ENCODE results near the gene PPP1R7.

The PPP1R7 gene

DNA sequence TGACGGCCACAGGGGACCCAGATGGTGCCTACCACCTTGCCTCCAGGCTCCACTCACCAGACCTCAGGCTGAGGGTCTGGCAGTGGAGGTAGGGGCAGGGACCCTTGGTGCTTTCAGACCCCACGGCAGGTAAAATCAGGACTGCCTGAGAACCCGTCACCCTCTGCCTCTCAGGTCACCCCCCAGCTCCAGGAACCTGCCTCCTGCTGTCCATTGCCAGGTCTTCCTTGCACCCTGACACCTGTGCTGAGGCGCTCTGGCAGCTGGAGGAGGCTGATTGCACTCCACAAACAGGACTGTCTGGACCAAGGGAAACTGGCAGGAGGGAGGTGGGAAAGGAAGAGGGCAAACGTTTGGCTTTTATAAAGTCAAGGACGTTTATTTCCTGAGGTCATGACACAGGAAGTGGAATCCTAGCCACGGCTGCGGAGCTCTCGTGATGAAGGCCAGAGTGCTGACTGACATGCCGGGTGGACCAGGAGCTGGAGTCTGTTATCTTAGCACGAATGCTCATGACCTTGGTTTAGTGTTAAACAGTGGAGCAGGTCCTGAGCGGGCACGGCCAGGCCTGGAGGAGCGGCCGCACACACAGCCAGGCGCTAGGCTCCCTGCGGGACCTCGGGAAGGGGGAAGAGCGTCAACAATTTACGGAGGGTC is 78.7 kb downstream of the PPP1R7 start:
- TF ChIP-seq, protein P1, sequence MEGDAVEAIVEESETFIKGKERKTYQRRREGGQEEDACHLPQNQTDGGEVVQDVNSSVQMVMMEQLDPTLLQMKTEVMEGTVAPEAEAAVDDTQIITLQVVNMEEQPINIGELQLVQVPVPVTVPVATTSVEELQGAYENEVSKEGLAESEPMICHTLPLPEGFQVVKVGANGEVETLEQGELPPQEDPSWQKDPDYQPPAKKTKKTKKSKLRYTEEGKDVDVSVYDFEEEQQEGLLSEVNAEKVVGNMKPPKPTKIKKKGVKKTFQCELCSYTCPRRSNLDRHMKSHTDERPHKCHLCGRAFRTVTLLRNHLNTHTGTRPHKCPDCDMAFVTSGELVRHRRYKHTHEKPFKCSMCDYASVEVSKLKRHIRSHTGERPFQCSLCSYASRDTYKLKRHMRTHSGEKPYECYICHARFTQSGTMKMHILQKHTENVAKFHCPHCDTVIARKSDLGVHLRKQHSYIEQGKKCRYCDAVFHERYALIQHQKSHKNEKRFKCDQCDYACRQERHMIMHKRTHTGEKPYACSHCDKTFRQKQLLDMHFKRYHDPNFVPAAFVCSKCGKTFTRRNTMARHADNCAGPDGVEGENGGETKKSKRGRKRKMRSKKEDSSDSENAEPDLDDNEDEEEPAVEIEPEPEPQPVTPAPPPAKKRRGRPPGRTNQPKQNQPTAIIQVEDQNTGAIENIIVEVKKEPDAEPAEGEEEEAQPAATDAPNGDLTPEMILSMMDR (IDR thresholded peaks at IDR 0.05; ENCODE audit: low read depth, low read length, missing control alignments): no peak
- Histone ChIP-seq H3K27me3 (replicated peaks) (no peaks in the 10 kb centered on the region), H3K36me3 (replicated peaks) (peaks cover 86% of the 10 kb centered on the region), H3K27ac (no peak overlapping the region), H3K4me3 (ENCODE audit: low read depth, low read length) (no peak overlapping the region)
- in situ Hi-C loops (cut with HindIII; ENCODE audit: low pct_ligation_motif_present, low sequenced_read_pairs): no loop called here
- no peak for DNase-seq

DNA sequence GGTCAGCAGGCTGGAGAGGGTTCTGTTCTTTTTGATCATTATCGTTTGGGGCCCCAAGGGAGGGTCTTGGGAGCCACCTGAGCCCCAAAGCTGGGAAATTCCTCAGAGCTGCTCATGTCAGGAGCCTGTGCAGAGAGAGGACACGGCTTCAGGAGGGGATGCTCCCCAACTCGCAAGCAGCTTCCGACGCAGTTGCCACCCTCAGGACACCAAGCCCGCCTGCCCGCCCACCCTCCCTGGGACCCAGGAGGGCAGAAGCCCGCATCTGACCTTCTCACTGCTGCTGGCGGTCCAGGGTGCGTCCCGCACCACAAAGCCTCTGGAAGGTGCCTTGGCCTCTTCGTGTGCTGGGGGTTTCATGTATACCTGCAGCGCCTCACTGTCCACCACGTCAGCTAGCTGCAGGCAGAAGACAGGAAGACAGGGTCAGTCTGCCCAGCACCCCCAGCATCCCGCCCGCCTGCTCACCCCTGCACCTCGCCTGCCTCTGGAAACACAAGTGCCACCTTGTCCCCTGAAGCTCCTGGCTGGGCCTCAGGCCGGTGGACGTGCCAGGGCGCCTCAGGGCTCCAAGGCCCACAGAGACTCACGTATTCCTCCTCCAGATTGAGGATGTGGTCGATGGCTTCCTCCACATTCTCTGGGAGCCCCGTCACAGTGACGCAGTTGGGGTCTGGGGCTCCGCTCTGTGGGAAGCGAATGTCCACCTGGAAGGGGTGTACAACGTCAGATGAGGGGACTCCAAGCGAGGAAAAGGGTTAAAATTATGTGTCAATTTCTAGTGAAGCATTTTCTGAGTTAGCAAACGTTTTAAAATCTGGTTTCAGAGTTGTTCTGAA is 79.5 kb downstream of the PPP1R7 start:
- TF ChIP-seq, protein P1 (IDR thresholded peaks at IDR 0.05; ENCODE audit: low read depth, low read length, missing control alignments): no peak
- Histone ChIP-seq H3K36me3 (replicated peaks) (peaks cover 94% of the 10 kb centered on the region), H3K4me3 (ENCODE audit: low read depth, low read length) (no peak overlapping the region), H3K27me3 (replicated peaks) (no peaks in the 10 kb centered on the region), H3K27ac (no peak overlapping the region)
- DNase-seq: no peak
- in situ Hi-C loops (cut with HindIII; ENCODE audit: low pct_ligation_motif_present, low sequenced_read_pairs): no loop called here

GRCh38 chr2:241230435-241230834 is 80.2 kb downstream of the PPP1R7 start:
- in situ Hi-C loops (cut with HindIII; ENCODE audit: low pct_ligation_motif_present, low sequenced_read_pairs): no loop called here
- TF ChIP-seq, protein P1 (IDR thresholded peaks at IDR 0.05; ENCODE audit: low read depth, low read length, missing control alignments): no peak
- no peak overlapping the region for H3K4me3 ChIP-seq (ENCODE audit: low read depth, low read length)
- peaks cover 94% of the 10 kb centered on the region for H3K36me3 ChIP-seq (replicated peaks)
- H3K27me3 ChIP-seq (replicated peaks): no peaks in the 10 kb centered on the region
- DNase-seq: no peak
- H3K27ac ChIP-seq: no peak overlapping the region

- Histone ChIP-seq H3K36me3 (replicated peaks) (peaks cover 97% of the 10 kb centered on the region), H3K27me3 (replicated peaks) (no peaks in the 10 kb centered on the region)
Measured at GRCh38 chr2:241232736-241233575, 82.7 kb downstream of the PPP1R7 start.

More at GRCh38 chr2:241232736-241233575, 82.7 kb downstream of the PPP1R7 start:
- H3K4me3 ChIP-seq (ENCODE audit: low read depth, low read length): no peak overlapping the region
- no peak overlapping the region for H3K27ac ChIP-seq
- in situ Hi-C loops (cut with HindIII; ENCODE audit: low pct_ligation_motif_present, low sequenced_read_pairs): no loop called here
- TF ChIP-seq, protein P1 (IDR thresholded peaks at IDR 0.05; ENCODE audit: low read depth, low read length, missing control alignments): no peak
- DNase-seq: no peak

Measured in brain microvascular endothelial cell (primary cell).